ENCODE measurements around the gene PCDHGB5.
"Not testable (repeated sequence)": the region's sequence is repeated elsewhere in the genome, so short reads cannot be mapped to it uniquely, and the experiment has no call there.

The PCDHGB5 gene

GRCh38 chr5:141412854-141413539 lies 15.2 kb downstream of the PCDHGB5 start, which contains the start of gene PCDHGA10:
Gene PCDHGA10, plus strand, starts transcription at chr5:141412987. Its CDS starts 189 bp downstream, at chr5:141413176.
- Histone ChIP-seq H3K4me3 (ENCODE audit: low read length in 2 of 2) (peak within 1 kb of the TSS; percentile 58 to 73), H3K4me1 (ENCODE audit: control insufficient read depth in 2 of 2, insufficient read depth in 2 of 2, low read length in 2 of 2) (no peaks in the 10 kb centered on the region), H3K9ac (ENCODE audit: low read depth in 1 of 2, low read length in 2 of 2) (peak within 1 kb of the TSS in 1 of 2 donors; percentile 6), H3K9me3 (ENCODE audit: control insufficient read depth in 2 of 2, low read length in 2 of 2) (peaks cover 12 to 31% of the 10 kb centered on the region in 2 donors), H3K27ac (ENCODE audit: low read depth in 2 of 2, low read length in 2 of 2) (no peak within 1 kb of the TSS), H3K27me3 (ENCODE audit: control insufficient read depth in 2 of 2, insufficient read depth in 2 of 2, low read length in 2 of 2) (no peaks in the 10 kb centered on the region), H3K36me3 (ENCODE audit: control insufficient read depth in 2 of 2, insufficient read depth in 2 of 2, low read length in 2 of 2) (no peaks in the 10 kb centered on the region)

- peaks cover 17 to 35% of the 10 kb centered on the region in 2 donors for H3K9me3 ChIP-seq (ENCODE audit: control insufficient read depth in 2 of 2, low read length in 2 of 2)
- peak overlapping the region; percentile 58 to 73 for H3K4me3 ChIP-seq (ENCODE audit: low read length in 2 of 2)
- no peak overlapping the region for H3K27ac ChIP-seq (ENCODE audit: low read depth in 2 of 2, low read length in 2 of 2)
- H3K9ac ChIP-seq (ENCODE audit: low read depth in 1 of 2, low read length in 2 of 2): no peak overlapping the region
- no peaks in the 10 kb centered on the region for H3K4me1 ChIP-seq (ENCODE audit: control insufficient read depth in 2 of 2, insufficient read depth in 2 of 2, low read length in 2 of 2)
- H3K27me3 ChIP-seq (ENCODE audit: control insufficient read depth in 2 of 2, insufficient read depth in 2 of 2, low read length in 2 of 2): no peaks in the 10 kb centered on the region
- H3K36me3 ChIP-seq (ENCODE audit: control insufficient read depth in 2 of 2, insufficient read depth in 2 of 2, low read length in 2 of 2): no peaks in the 10 kb centered on the region
These were observed 15.9 kb downstream of the PCDHGB5 start for GRCh38 chr5:141413540-141414069.

- Histone ChIP-seq H3K4me3 (ENCODE audit: low read length in 2 of 2) (peak overlapping the region in 1 of 2 donors; percentile 31), H3K9me3 (ENCODE audit: control insufficient read depth in 2 of 2, low read length in 2 of 2) (peaks cover 25 to 35% of the 10 kb centered on the region in 2 donors)
- H3K4me1 ChIP-seq (ENCODE audit: control insufficient read depth in 2 of 2, insufficient read depth in 2 of 2, low read length in 2 of 2); H3K27me3 ChIP-seq (ENCODE audit: control insufficient read depth in 2 of 2, insufficient read depth in 2 of 2, low read length in 2 of 2); H3K27ac ChIP-seq (ENCODE audit: low read depth in 2 of 2, low read length in 2 of 2); H3K36me3 ChIP-seq (ENCODE audit: control insufficient read depth in 2 of 2, insufficient read depth in 2 of 2, low read length in 2 of 2); H3K9ac ChIP-seq (ENCODE audit: low read depth in 1 of 2, low read length in 2 of 2): not testable (repeated sequence)
These were observed 17.0 kb downstream of the PCDHGB5 start for GRCh38 chr5:141414548-141415274.

GRCh38 chr5:141415275-141415618 lies 17.5 kb downstream of the PCDHGB5 start:
- not testable (repeated sequence) for H3K36me3 ChIP-seq (ENCODE audit: control insufficient read depth in 2 of 2, insufficient read depth in 2 of 2, low read length in 2 of 2); H3K4me3 ChIP-seq (ENCODE audit: low read length in 2 of 2); H3K9ac ChIP-seq (ENCODE audit: low read depth in 1 of 2, low read length in 2 of 2); H3K4me1 ChIP-seq (ENCODE audit: control insufficient read depth in 2 of 2, insufficient read depth in 2 of 2, low read length in 2 of 2); H3K27me3 ChIP-seq (ENCODE audit: control insufficient read depth in 2 of 2, insufficient read depth in 2 of 2, low read length in 2 of 2); H3K27ac ChIP-seq (ENCODE audit: low read depth in 2 of 2, low read length in 2 of 2)
- H3K9me3 ChIP-seq (ENCODE audit: control insufficient read depth in 2 of 2, low read length in 2 of 2): peaks cover 27 to 33% of the 10 kb centered on the region in 2 donors

GRCh38 chr5:141417494-141418172 lies 19.9 kb downstream of the PCDHGB5 start, which contains the start of gene PCDHGB7:
Gene PCDHGB7, plus strand, starts transcription at chr5:141417677. Its CDS starts 183 bp downstream, at chr5:141417860.
- peaks cover 36 to 43% of the 10 kb centered on the region in 2 donors for H3K9me3 ChIP-seq (ENCODE audit: control insufficient read depth in 2 of 2, low read length in 2 of 2)
- H3K27me3 ChIP-seq (ENCODE audit: control insufficient read depth in 2 of 2, insufficient read depth in 2 of 2, low read length in 2 of 2); H3K27ac ChIP-seq (ENCODE audit: low read depth in 2 of 2, low read length in 2 of 2); H3K36me3 ChIP-seq (ENCODE audit: control insufficient read depth in 2 of 2, insufficient read depth in 2 of 2, low read length in 2 of 2); H3K9ac ChIP-seq (ENCODE audit: low read depth in 1 of 2, low read length in 2 of 2); H3K4me1 ChIP-seq (ENCODE audit: control insufficient read depth in 2 of 2, insufficient read depth in 2 of 2, low read length in 2 of 2): not testable (repeated sequence)
- peak within 1 kb of the TSS; percentile 45 to 46 for H3K4me3 ChIP-seq (ENCODE audit: low read length in 2 of 2)

- H3K27ac ChIP-seq (ENCODE audit: low read depth in 2 of 2, low read length in 2 of 2): no peak overlapping the region
- H3K27me3 ChIP-seq (ENCODE audit: control insufficient read depth in 2 of 2, insufficient read depth in 2 of 2, low read length in 2 of 2): no peaks in the 10 kb centered on the region
- no peak overlapping the region for H3K9ac ChIP-seq (ENCODE audit: low read depth in 1 of 2, low read length in 2 of 2)
- H3K36me3 ChIP-seq (ENCODE audit: control insufficient read depth in 2 of 2, insufficient read depth in 2 of 2, low read length in 2 of 2): no peaks in the 10 kb centered on the region
- H3K4me3 ChIP-seq (ENCODE audit: low read length in 2 of 2): peak overlapping the region in 1 of 2 donors; percentile 31
- H3K4me1 ChIP-seq (ENCODE audit: control insufficient read depth in 2 of 2, insufficient read depth in 2 of 2, low read length in 2 of 2): no peaks in the 10 kb centered on the region
- H3K9me3 ChIP-seq (ENCODE audit: control insufficient read depth in 2 of 2, low read length in 2 of 2): peaks cover 37 to 44% of the 10 kb centered on the region in 2 donors
These were observed 21.5 kb downstream of the PCDHGB5 start for GRCh38 chr5:141419074-141419880.

GRCh38 chr5:141420855-141421488 lies 23.2 kb downstream of the PCDHGB5 start, which contains the start of gene PCDHGA11:
Gene PCDHGA11, plus strand, starts transcription at chr5:141421051. Its CDS starts 177 bp downstream, at chr5:141421228.
- H3K36me3 ChIP-seq (ENCODE audit: control insufficient read depth in 2 of 2, insufficient read depth in 2 of 2, low read length in 2 of 2): no peaks in the 10 kb centered on the region
- no peaks in the 10 kb centered on the region for H3K27me3 ChIP-seq (ENCODE audit: control insufficient read depth in 2 of 2, insufficient read depth in 2 of 2, low read length in 2 of 2)
- peak within 1 kb of the TSS; percentile 13 to 47 for H3K4me3 ChIP-seq (ENCODE audit: low read length in 2 of 2)
- no peak within 1 kb of the TSS for H3K9ac ChIP-seq (ENCODE audit: low read depth in 1 of 2, low read length in 2 of 2)
- H3K27ac ChIP-seq (ENCODE audit: low read depth in 2 of 2, low read length in 2 of 2): no peak within 1 kb of the TSS
- H3K9me3 ChIP-seq (ENCODE audit: control insufficient read depth in 2 of 2, low read length in 2 of 2): peaks cover 41 to 45% of the 10 kb centered on the region in 2 donors
- H3K4me1 ChIP-seq (ENCODE audit: control insufficient read depth in 2 of 2, insufficient read depth in 2 of 2, low read length in 2 of 2): no peaks in the 10 kb centered on the region

- peak overlapping the region in 1 of 2 donors; percentile 47 for H3K4me3 ChIP-seq (ENCODE audit: low read length in 2 of 2)
- no peaks in the 10 kb centered on the region for H3K36me3 ChIP-seq (ENCODE audit: control insufficient read depth in 2 of 2, insufficient read depth in 2 of 2, low read length in 2 of 2)
- H3K9ac ChIP-seq (ENCODE audit: low read depth in 1 of 2, low read length in 2 of 2): no peak overlapping the region
- no peaks in the 10 kb centered on the region for H3K4me1 ChIP-seq (ENCODE audit: control insufficient read depth in 2 of 2, insufficient read depth in 2 of 2, low read length in 2 of 2)
- peaks cover 45% of the 10 kb centered on the region in 2 donors for H3K9me3 ChIP-seq (ENCODE audit: control insufficient read depth in 2 of 2, low read length in 2 of 2)
- no peaks in the 10 kb centered on the region for H3K27me3 ChIP-seq (ENCODE audit: control insufficient read depth in 2 of 2, insufficient read depth in 2 of 2, low read length in 2 of 2)
- H3K27ac ChIP-seq (ENCODE audit: low read depth in 2 of 2, low read length in 2 of 2): no peak overlapping the region
These were observed 23.7 kb downstream of the PCDHGB5 start for GRCh38 chr5:141421489-141421855.

- H3K9ac ChIP-seq (ENCODE audit: low read depth in 1 of 2, low read length in 2 of 2): no peak overlapping the region
- no peaks in the 10 kb centered on the region for H3K27me3 ChIP-seq (ENCODE audit: control insufficient read depth in 2 of 2, insufficient read depth in 2 of 2, low read length in 2 of 2)
- H3K4me1 ChIP-seq (ENCODE audit: control insufficient read depth in 2 of 2, insufficient read depth in 2 of 2, low read length in 2 of 2): no peaks in the 10 kb centered on the region
- no peak overlapping the region for H3K4me3 ChIP-seq (ENCODE audit: low read length in 2 of 2)
- H3K36me3 ChIP-seq (ENCODE audit: control insufficient read depth in 2 of 2, insufficient read depth in 2 of 2, low read length in 2 of 2): no peaks in the 10 kb centered on the region
- no peak overlapping the region for H3K27ac ChIP-seq (ENCODE audit: low read depth in 2 of 2, low read length in 2 of 2)
- H3K9me3 ChIP-seq (ENCODE audit: control insufficient read depth in 2 of 2, low read length in 2 of 2): peaks cover 50 to 51% of the 10 kb centered on the region in 2 donors
These were observed 25.1 kb downstream of the PCDHGB5 start for GRCh38 chr5:141422742-141423291.

All from mucosa of rectum (tissue), 2 donors.